ENCODE measurements around the gene IGFL2. TPM values are rescaled to one million over a fixed set of nuclear protein-coding genes. Genes with fewer than 3 reads are reported as not detected.
"Not testable (repeated sequence)": the region's sequence is repeated elsewhere in the genome, so short reads cannot be mapped to it uniquely, and the experiment has no call there.

IGFL2 gene
- total RNA-seq: not detected in 2 replicates

DNA sequence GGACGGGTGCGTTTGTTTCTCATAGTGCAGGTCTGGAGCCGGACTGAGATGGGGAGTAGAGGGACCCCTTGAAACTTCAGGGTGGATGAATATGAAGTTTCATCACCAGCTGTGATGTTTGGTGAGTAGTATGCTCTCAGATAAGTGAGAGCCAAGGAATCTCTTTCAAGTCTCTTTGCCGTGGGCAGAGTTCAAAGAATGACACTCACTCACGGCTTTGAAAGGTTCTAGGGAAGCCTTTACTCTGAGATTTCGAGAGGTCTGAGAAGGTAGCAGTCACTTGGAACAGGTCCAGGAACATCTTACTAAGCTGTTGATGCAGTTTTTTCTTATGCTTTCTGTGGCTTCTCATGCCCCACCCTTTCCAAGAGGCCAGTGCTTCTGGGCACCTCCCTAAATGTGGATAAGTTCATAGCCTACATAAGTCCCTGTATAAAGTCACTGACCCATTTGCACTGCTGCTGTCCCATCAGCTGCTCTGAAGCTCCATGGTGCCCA is at the start of gene IGFL2:
TSS of gene IGFL2 (plus strand) at position 448 of the 498 bp plus-strand sequence. CDS start at position 489, 41 bp downstream.
- no peak for DNase-seq (ENCODE audit: low read depth)
- TF ChIP-seq, protein P1, sequence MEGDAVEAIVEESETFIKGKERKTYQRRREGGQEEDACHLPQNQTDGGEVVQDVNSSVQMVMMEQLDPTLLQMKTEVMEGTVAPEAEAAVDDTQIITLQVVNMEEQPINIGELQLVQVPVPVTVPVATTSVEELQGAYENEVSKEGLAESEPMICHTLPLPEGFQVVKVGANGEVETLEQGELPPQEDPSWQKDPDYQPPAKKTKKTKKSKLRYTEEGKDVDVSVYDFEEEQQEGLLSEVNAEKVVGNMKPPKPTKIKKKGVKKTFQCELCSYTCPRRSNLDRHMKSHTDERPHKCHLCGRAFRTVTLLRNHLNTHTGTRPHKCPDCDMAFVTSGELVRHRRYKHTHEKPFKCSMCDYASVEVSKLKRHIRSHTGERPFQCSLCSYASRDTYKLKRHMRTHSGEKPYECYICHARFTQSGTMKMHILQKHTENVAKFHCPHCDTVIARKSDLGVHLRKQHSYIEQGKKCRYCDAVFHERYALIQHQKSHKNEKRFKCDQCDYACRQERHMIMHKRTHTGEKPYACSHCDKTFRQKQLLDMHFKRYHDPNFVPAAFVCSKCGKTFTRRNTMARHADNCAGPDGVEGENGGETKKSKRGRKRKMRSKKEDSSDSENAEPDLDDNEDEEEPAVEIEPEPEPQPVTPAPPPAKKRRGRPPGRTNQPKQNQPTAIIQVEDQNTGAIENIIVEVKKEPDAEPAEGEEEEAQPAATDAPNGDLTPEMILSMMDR (IDR thresholded peaks at IDR 0.05; ENCODE audit: insufficient read depth, low read depth, low read length): no peak
- H3K4me3 ChIP-seq (ENCODE audit: low read depth, low read length): no peak within 1 kb of the TSS

DNA sequence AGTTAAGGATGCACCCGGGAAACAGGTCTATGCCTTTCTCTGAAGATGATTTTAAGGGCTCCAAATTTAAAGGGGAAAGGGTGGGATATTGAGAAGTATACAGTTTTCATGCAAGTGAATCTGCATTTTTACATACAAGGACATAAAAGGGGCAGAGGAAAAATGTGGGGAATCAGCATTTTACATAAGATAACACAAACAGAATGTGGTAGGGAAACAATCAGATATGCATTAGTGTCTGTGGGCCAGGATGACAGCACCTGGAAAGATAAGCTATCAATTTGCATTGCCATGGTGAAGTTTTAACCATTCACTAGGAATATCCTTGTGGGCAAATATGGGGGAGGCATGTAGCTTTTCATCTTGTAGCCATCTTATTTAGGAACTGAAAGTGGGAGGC is 47.7 kb upstream of the IGFL2 start:
- H3K4me3 ChIP-seq (ENCODE audit: low read depth, low read length): no peak overlapping the region
- no peak for DNase-seq (ENCODE audit: low read depth)
- TF ChIP-seq, protein P1 (IDR thresholded peaks at IDR 0.05; ENCODE audit: insufficient read depth, low read depth, low read length): no peak

DNA sequence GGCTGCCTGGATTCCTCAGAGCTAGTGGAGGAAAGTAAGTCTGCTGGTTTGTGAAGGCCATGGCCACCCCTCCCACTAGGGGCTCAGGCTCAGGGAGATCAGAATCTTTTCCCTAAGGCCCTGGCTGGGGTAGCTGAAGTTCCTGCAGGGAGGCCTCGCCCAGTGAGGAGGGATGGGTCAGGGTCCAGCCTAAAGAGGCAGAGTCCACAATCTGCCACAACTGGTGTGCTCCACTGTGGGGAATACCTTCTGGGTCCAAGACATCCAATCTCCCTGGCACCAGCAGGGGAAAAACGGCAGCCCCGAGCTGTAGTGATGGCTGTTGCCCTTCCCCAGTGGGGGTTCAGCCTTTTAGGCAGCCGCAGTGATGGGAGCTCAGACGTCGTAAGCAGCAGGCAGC is 46.7 kb upstream of the IGFL2 start:
- no peak overlapping the region for H3K4me3 ChIP-seq (ENCODE audit: low read depth, low read length)
- DNase-seq (ENCODE audit: low read depth): no peak
- TF ChIP-seq, protein P1 (IDR thresholded peaks at IDR 0.05; ENCODE audit: insufficient read depth, low read depth, low read length): no peak

DNA sequence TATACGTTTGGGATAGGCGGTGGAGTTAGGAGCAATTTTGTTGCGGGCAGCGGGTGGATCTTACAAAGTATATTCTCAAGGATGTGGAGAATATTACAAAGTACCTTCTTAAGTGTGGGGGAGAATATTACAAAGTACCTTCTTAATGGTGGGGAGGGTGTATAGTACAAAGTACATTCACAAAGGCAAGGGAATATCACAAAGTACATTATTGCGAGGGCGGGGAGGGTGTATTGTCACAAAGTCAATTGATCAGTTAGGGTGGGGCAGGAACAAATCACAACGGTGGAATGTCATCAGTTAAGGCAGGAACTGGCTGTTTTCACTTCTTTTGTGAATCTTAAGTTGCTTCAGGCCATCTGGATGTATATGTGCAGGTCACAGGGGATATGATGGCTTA is 45.7 kb upstream of the IGFL2 start:
- DNase-seq (ENCODE audit: low read depth); H3K4me3 ChIP-seq (ENCODE audit: low read depth, low read length): not testable (repeated sequence)

DNA sequence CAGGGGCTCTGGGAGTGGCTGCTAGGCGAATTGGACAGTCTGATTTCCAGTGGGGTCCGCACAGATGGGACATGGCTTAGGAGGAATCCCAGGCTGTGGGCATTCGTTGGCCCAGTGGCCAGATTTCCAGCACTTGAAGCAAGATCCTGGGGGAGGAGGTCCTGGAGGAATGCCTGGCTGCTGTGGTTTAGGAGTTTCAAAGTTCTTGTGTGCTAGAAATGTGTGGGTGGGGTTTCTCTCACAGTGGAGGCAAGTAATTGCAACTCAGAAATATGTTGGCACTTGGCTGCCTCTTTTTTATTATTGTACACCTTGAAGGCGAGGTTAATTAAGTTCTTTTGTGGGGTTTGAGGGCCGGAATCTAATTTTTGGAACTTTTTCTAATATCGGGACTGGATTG is 40.7 kb upstream of the IGFL2 start:
- no peak overlapping the region for H3K4me3 ChIP-seq (ENCODE audit: low read depth, low read length)
- DNase-seq (ENCODE audit: low read depth): peak; percentile 10
- TF ChIP-seq, protein P1 (IDR thresholded peaks at IDR 0.05; ENCODE audit: insufficient read depth, low read depth, low read length): no peak

DNA sequence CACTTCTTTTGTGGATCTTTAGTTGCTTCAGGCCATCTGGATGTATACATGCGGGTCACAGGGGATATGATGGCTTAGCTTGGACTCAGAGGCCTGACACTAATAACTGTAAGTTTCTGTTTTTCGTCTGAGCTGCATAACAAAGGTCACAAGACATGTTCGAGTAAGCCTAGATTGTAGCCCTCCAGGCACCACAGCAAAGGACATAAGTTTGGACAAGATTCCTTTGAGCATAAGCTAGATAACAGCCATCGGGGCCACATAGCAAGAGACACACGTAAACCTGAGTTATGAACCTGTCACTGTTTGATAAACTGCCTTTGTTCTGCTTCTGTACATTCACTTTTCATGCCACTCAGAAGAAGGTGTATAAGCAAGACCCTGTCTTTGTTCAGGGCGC is 38.2 kb upstream of the IGFL2 start:
- TF ChIP-seq, protein P1 (IDR thresholded peaks at IDR 0.05; ENCODE audit: insufficient read depth, low read depth, low read length): no peak
- H3K4me3 ChIP-seq (ENCODE audit: low read depth, low read length): no peak overlapping the region
- no peak for DNase-seq (ENCODE audit: low read depth)

DNA sequence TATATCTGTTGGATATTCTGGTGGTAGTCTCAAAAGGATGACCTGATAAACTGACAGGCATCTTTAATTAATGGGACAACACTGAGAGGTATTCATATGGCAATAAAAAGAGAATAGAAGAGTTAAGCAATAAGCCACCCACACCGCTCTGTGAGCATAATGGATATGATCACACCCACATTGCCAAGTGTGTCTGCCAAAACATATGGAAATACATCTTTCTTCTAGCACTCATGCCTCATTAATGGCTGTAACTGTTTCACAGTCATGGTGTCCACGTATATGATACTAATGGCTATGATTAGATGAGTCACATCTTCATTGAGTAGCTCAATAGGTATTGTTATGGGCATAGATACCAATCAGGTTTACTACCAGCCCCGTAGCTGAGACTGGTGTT is 36.7 kb upstream of the IGFL2 start:
- DNase-seq (ENCODE audit: low read depth): no peak
- TF ChIP-seq, protein P1 (IDR thresholded peaks at IDR 0.05; ENCODE audit: insufficient read depth, low read depth, low read length): no peak
- no peak overlapping the region for H3K4me3 ChIP-seq (ENCODE audit: low read depth, low read length)

Measured in fibroblast of villous mesenchyme (primary cell).